ENCODE measurements around the gene PRKCQ.

PRKCQ gene

GRCh38 chr10:6410830-6411229 lies 169.2 kb downstream of the PRKCQ start:
- H3K27ac ChIP-seq (ENCODE audit: low read depth, low read length, poor library complexity, severe bottlenecking) = no peak overlapping the region
- no peak for TF ChIP-seq EZH2 (IDR thresholded peaks at IDR 0.05; ENCODE audit: borderline replicate concordance, low read length)
- no peak for TF ChIP-seq CTCF (IDR thresholded peaks at IDR 0.05; ENCODE audit: low read length)

GRCh38 chr10:6409971-6410643 lies 170.0 kb downstream of the PRKCQ start:
- Histone ChIP-seq H3K79me2 (ENCODE audit: insufficient read depth, low read length) (no peaks in the 10 kb centered on the region), H2AFZ (ENCODE audit: low read length) (no peak overlapping the region), H3K9me2 (ENCODE audit: low read depth, low read length) (no peaks in the 10 kb centered on the region), H3F3A (ENCODE audit: insufficient read depth, low read length) (no peaks in the 10 kb centered on the region), H3K9ac (ENCODE audit: low read length) (no peak overlapping the region), H3K4me3 (ENCODE audit: low read depth, low read length, poor library complexity, severe bottlenecking) (no peak overlapping the region), H3K9me3 (ENCODE audit: low read length) (no peaks in the 10 kb centered on the region), H3K27ac (ENCODE audit: low read depth, low read length, poor library complexity, severe bottlenecking) (no peak overlapping the region), H3K4me1 (ENCODE audit: insufficient read depth, low read length, severe bottlenecking) (peaks cover 11% of the 10 kb centered on the region), H4K20me1 (ENCODE audit: insufficient read depth, low read length) (no peaks in the 10 kb centered on the region), H3K36me3 (ENCODE audit: insufficient read depth, low read length) (no peaks in the 10 kb centered on the region), H3K27me3 (ENCODE audit: insufficient read depth, low read length) (no peaks in the 10 kb centered on the region), H3K4me2 (ENCODE audit: low read length) (no peak overlapping the region)
- TF ChIP-seq EZH2 (IDR thresholded peaks at IDR 0.05; ENCODE audit: borderline replicate concordance, low read length) = no peak
- no peak for TF ChIP-seq CTCF (IDR thresholded peaks at IDR 0.05; ENCODE audit: low read length)

More at GRCh38 chr10:6410830-6411229, 169.2 kb downstream of the PRKCQ start:
- Histone ChIP-seq H3K9me2 (ENCODE audit: low read depth, low read length) (no peaks in the 10 kb centered on the region), H3K9ac (ENCODE audit: low read length) (no peak overlapping the region), H3K27me3 (ENCODE audit: insufficient read depth, low read length) (no peaks in the 10 kb centered on the region), H3K4me3 (ENCODE audit: low read depth, low read length, poor library complexity, severe bottlenecking) (no peak overlapping the region), H4K20me1 (ENCODE audit: insufficient read depth, low read length) (no peaks in the 10 kb centered on the region), H3K36me3 (ENCODE audit: insufficient read depth, low read length) (no peaks in the 10 kb centered on the region), H3F3A (ENCODE audit: insufficient read depth, low read length) (no peaks in the 10 kb centered on the region), H2AFZ (ENCODE audit: low read length) (no peak overlapping the region), H3K79me2 (ENCODE audit: insufficient read depth, low read length) (no peaks in the 10 kb centered on the region), H3K9me3 (ENCODE audit: low read length) (no peaks in the 10 kb centered on the region), H3K4me1 (ENCODE audit: insufficient read depth, low read length, severe bottlenecking) (peaks cover 11% of the 10 kb centered on the region), H3K4me2 (ENCODE audit: low read length) (no peak overlapping the region)

- Histone ChIP-seq H3K27ac (ENCODE audit: low read depth, low read length, poor library complexity, severe bottlenecking) (no peak overlapping the region), H3K27me3 (ENCODE audit: insufficient read depth, low read length) (no peaks in the 10 kb centered on the region), H3K79me2 (ENCODE audit: insufficient read depth, low read length) (no peaks in the 10 kb centered on the region), H3K9me2 (ENCODE audit: low read depth, low read length) (no peaks in the 10 kb centered on the region), H3K4me2 (ENCODE audit: low read length) (no peak overlapping the region), H3K36me3 (ENCODE audit: insufficient read depth, low read length) (no peaks in the 10 kb centered on the region), H3K9me3 (ENCODE audit: low read length) (no peaks in the 10 kb centered on the region), H3K4me3 (ENCODE audit: low read depth, low read length, poor library complexity, severe bottlenecking) (no peak overlapping the region), H3K9ac (ENCODE audit: low read length) (no peak overlapping the region), H4K20me1 (ENCODE audit: insufficient read depth, low read length) (no peaks in the 10 kb centered on the region), H3K4me1 (ENCODE audit: insufficient read depth, low read length, severe bottlenecking) (peaks cover 11% of the 10 kb centered on the region), H2AFZ (ENCODE audit: low read length) (no peak overlapping the region), H3F3A (ENCODE audit: insufficient read depth, low read length) (no peaks in the 10 kb centered on the region)
- TF ChIP-seq EZH2 (IDR thresholded peaks at IDR 0.05; ENCODE audit: borderline replicate concordance, low read length) (no peak), CTCF (IDR thresholded peaks at IDR 0.05; ENCODE audit: low read length) (no peak)
Measured at GRCh38 chr10:6408799-6409198, 171.3 kb downstream of the PRKCQ start.
